HTERT RPE-1 (cell line): ENCODE data around the gene ZNF578.
"Not testable (repeated sequence)": the region's sequence is repeated elsewhere in the genome, so short reads cannot be mapped to it uniquely, and the experiment has no call there.

Experiments used
- in situ Hi-C: fragments of 300-500 bp; cut with MboI; formaldehyde crosslinking; loops from 4 replicates; pipeline ENCODE4 v1.14.3; 2020; ENCODE audit warnings: low sequenced_read_pairs

The ZNF578 gene

GRCh38 chr19:52507266-52507665, 53.9 kb downstream of the ZNF578 start:
- in situ Hi-C loops, result no loop called here

GRCh38 chr19:52516191-52516590, 62.8 kb downstream of the ZNF578 start:
- in situ Hi-C loops, result no loop called here

GRCh38 chr19:52518646-52519045, 65.3 kb downstream of the ZNF578 start:
- in situ Hi-C loops, result no loop called here

- in situ Hi-C loops, result not testable (repeated sequence)
Measured at GRCh38 chr19:52519175-52519574, 65.8 kb downstream of the ZNF578 start.

- in situ Hi-C loops, result no loop called here
Measured at GRCh38 chr19:52520013-52520412, 66.7 kb downstream of the ZNF578 start.

- in situ Hi-C loops, result no loop called here
Measured at GRCh38 chr19:52522551-52522950, 69.2 kb downstream of the ZNF578 start.

GRCh38 chr19:52524086-52524485, 70.7 kb downstream of the ZNF578 start:
- in situ Hi-C loops, result no loop called here

GRCh38 chr19:52527134-52527955, 74.0 kb downstream of the ZNF578 start, which contains the start of gene ZNF808:
Gene ZNF808 (plus strand): TSS chr19:52527668. CDS start chr19:52543285, 15,617 bp downstream.
- in situ Hi-C loops, result no loop called here

- in situ Hi-C loops, result no loop called here
Measured at GRCh38 chr19:52527956-52528351, 74.6 kb downstream of the ZNF578 start.

GRCh38 chr19:52532480-52532879, 79.1 kb downstream of the ZNF578 start:
- in situ Hi-C loops, result no loop called here

- in situ Hi-C loops, result no loop called here
Measured at GRCh38 chr19:52533901-52534300, 80.5 kb downstream of the ZNF578 start.

GRCh38 chr19:52535385-52535770, 82.0 kb downstream of the ZNF578 start:
- in situ Hi-C loops, result not testable (repeated sequence)

GRCh38 chr19:52535771-52536447, 82.6 kb downstream of the ZNF578 start:
- in situ Hi-C loops, result no loop called here

- in situ Hi-C loops, result no loop called here
Measured at GRCh38 chr19:52536448-52536800, 83.1 kb downstream of the ZNF578 start.

GRCh38 chr19:52538815-52539214, 85.5 kb downstream of the ZNF578 start:
- in situ Hi-C loops, result not testable (repeated sequence)

- in situ Hi-C loops, result not testable (repeated sequence)
Measured at GRCh38 chr19:52541176-52541575, 87.8 kb downstream of the ZNF578 start.

- in situ Hi-C loops, result no loop called here
Measured at GRCh38 chr19:52541608-52542007, 88.3 kb downstream of the ZNF578 start.

- in situ Hi-C loops, result not testable (repeated sequence)
Measured at GRCh38 chr19:52542541-52542940, 89.2 kb downstream of the ZNF578 start.

- in situ Hi-C loops, result no loop called here
Measured at GRCh38 chr19:52542984-52543664, 89.8 kb downstream of the ZNF578 start.

- in situ Hi-C loops, result no loop called here
Measured at GRCh38 chr19:52554216-52554971, 101.0 kb downstream of the ZNF578 start.
